ENCODE results near the gene PLCB1.

DNA sequence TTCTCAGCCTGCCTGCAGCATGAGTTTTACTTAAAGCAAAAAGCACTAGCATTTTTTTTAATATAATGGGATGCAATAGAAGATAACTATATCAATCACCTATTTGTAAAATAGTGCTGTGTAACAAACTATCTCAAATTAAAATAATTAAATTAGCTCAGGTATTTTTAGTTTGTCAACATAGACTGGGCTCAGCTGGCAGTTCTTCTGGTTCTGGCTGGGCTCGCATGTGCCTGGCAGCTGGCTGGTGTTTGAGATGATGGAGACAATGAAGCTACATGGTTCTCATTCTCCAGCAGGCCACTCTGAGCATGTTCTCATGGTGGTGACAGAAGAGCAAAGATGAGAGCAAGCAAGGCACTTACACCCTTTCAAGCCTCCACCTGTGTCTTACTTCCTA lies 181.0 kb downstream of the PLCB1 start:
- TF ChIP-seq, protein P1, sequence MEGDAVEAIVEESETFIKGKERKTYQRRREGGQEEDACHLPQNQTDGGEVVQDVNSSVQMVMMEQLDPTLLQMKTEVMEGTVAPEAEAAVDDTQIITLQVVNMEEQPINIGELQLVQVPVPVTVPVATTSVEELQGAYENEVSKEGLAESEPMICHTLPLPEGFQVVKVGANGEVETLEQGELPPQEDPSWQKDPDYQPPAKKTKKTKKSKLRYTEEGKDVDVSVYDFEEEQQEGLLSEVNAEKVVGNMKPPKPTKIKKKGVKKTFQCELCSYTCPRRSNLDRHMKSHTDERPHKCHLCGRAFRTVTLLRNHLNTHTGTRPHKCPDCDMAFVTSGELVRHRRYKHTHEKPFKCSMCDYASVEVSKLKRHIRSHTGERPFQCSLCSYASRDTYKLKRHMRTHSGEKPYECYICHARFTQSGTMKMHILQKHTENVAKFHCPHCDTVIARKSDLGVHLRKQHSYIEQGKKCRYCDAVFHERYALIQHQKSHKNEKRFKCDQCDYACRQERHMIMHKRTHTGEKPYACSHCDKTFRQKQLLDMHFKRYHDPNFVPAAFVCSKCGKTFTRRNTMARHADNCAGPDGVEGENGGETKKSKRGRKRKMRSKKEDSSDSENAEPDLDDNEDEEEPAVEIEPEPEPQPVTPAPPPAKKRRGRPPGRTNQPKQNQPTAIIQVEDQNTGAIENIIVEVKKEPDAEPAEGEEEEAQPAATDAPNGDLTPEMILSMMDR (conservative IDR thresholded peaks at IDR 0.05), result no peak
- no peak for TF ChIP-seq ZFX (IDR thresholded peaks at IDR 0.05)
